ENCODE results near the gene SELENOO. TPM values are rescaled to one million over a fixed set of nuclear protein-coding genes. Genes with fewer than 3 reads are reported as not detected.
A peak's percentile ranks its signal among the peaks of the same experiment; 100 is the strongest.
"Not testable (repeated sequence)": the region's sequence is repeated elsewhere in the genome, so short reads cannot be mapped to it uniquely, and the experiment has no call there.

The SELENOO gene
- total and polyA plus RNA-seq, 9 donors, result 0.40 to 31.1 (median 23.0) TPM

DNA sequence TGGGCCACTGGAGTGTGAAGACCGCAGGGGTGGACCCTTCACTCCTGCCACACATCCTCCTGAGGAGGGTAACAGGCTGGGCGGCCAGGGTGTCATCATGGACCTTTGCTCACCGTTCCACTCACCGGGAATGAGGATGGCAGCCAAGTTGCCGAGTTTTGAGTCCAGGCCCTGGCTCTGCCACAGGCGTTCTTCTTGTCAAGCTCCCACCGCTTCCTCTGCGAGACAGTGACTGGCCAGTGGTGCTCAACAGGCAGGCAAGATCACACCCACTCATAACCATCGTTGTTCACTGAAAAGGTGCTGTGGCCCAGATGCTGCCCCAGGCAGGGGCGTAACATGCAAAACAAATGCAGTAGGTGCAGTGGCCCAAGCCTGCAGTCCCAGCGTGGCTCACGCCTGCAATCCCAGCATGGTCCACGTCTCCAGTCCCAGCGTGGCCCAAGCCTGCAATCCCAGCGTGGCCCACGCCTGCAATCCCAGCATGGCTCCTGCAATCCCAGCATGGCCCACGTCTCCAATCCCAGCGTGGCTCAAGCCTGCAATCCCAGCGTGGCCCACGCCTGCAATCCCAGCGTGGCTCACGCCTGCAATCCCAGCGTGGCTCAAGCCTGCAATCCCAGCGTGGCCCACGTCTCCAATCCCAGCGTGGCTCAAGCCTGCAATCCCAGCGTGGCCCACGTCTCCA, 35.2 kb upstream of the SELENOO start:
- H3K27me3 ChIP-seq, result no peaks in the 10 kb centered on the region
- no peak overlapping the region for H3K27ac ChIP-seq
- 91 to 93% (median 93%) methylated on average over 27 to 28 of the region's 28 CpGs for WGBS, 3 donors
- H3K36me3 ChIP-seq, result no peaks in the 10 kb centered on the region
- intact Hi-C loops (cut with DNase I), result no loop called here
- no peak overlapping the region for H3K4me3 ChIP-seq
- H3K9me3 ChIP-seq, result no peaks in the 10 kb centered on the region
- TF ChIP-seq POLR2A (IDR thresholded peaks at IDR 0.05) (no peak), EP300 (IDR thresholded peaks at IDR 0.05) (no peak)
- TF ChIP-seq, protein P1, sequence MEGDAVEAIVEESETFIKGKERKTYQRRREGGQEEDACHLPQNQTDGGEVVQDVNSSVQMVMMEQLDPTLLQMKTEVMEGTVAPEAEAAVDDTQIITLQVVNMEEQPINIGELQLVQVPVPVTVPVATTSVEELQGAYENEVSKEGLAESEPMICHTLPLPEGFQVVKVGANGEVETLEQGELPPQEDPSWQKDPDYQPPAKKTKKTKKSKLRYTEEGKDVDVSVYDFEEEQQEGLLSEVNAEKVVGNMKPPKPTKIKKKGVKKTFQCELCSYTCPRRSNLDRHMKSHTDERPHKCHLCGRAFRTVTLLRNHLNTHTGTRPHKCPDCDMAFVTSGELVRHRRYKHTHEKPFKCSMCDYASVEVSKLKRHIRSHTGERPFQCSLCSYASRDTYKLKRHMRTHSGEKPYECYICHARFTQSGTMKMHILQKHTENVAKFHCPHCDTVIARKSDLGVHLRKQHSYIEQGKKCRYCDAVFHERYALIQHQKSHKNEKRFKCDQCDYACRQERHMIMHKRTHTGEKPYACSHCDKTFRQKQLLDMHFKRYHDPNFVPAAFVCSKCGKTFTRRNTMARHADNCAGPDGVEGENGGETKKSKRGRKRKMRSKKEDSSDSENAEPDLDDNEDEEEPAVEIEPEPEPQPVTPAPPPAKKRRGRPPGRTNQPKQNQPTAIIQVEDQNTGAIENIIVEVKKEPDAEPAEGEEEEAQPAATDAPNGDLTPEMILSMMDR (IDR thresholded peaks at IDR 0.05), result no peak
- DNase-seq, result no peak
- H3K4me1 ChIP-seq (ENCODE audit: insufficient read depth), result peaks cover 2% of the 10 kb centered on the region

DNA sequence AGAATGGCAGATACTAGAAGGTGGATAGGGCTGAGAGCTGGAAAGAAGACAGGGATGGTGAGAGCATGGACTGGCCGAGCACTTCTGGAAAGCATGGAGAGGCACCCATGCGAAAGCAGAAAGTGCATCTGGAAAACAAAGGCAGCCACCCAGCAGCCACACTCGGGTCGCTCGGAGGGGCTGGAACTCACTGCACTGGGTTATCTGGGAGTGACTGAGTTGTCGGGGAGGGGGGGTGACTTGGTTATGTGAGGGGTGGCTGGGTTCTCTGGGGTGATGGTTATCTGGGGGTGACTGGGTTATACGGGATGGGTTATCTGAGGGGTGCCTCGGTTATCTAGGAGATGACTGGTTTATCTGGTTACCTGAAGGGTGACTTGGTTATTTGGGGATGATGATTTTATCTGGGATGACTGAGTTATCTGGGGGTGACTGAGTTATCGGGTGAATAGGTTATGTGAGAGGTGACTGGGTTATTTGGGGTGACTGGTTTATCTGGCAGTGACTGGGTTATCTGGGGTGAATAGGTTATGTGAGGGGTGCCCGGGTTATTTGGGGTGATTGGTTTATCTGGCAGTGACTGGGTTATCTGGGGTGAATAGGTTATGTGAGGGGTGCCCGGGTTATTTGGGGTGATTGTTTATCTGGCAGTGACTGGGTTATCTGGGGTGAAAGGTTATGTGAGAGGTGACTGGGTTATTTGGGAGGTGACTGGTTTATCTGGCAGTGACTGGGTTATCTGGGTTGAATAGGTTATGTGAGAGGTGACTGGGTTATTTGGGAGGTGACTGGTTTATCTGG, 32.9 kb upstream of the SELENOO start:
- no peaks in the 10 kb centered on the region for H3K36me3 ChIP-seq
- H3K27me3 ChIP-seq, result no peaks in the 10 kb centered on the region
- no peak overlapping the region for H3K27ac ChIP-seq
- DNase-seq, result peak in 1 of 5 donors; percentile 26
- H3K9me3 ChIP-seq, result no peaks in the 10 kb centered on the region
- intact Hi-C loops (cut with DNase I), result no loop called here
- 50 to 56% (median 56%) methylated on average over 11 of the region's 11 CpGs for WGBS, 3 donors
- no peak overlapping the region for H3K4me3 ChIP-seq
- TF ChIP-seq, protein P1 (IDR thresholded peaks at IDR 0.05), result no peak
- TF ChIP-seq EP300 (IDR thresholded peaks at IDR 0.05), result no peak
- no peak for TF ChIP-seq POLR2A (IDR thresholded peaks at IDR 0.05)
- peaks cover 5% of the 10 kb centered on the region for H3K4me1 ChIP-seq (ENCODE audit: insufficient read depth)

DNA sequence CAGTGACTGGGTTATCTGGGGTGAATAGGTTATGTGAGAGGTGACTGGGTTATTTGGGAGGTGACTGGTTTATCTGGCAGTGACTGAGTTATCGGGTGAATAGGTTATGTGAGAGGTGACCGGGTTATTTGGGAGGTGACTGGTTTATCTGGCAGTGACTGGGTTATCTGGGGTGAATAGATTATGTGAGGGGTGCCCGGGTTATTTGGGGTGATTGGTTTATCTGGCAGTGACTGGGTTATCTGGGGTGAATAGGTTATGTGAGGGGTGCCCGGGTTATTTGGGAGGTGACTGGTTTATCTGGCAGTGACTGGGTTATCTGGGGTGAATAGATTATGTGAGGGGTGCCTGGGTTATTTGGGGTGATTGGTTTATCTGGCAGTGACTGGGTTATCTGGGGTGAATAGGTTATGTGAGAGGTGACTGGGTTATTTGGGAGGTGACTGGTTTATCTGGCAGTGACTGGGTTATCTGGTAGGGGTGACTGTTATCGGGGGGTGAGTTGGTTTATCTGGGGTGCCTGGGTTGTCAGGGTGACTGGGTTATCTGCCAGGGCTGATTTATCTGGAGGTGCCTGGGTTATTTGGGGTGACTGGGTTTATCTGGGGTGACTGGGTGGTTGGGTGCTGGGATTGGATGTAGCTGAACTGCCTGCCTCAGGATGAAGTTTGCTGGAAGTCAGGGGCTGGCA, 32.2 kb upstream of the SELENOO start:
- intact Hi-C loops (cut with DNase I); H3K27me3 ChIP-seq; H3K4me3 ChIP-seq; DNase-seq; H3K27ac ChIP-seq; H3K4me1 ChIP-seq (ENCODE audit: insufficient read depth); H3K36me3 ChIP-seq; H3K9me3 ChIP-seq: not testable (repeated sequence)
- WGBS, 3 donors, result 61 to 78% (median 61%) methylated on average over 5 of the region's 5 CpGs

DNA sequence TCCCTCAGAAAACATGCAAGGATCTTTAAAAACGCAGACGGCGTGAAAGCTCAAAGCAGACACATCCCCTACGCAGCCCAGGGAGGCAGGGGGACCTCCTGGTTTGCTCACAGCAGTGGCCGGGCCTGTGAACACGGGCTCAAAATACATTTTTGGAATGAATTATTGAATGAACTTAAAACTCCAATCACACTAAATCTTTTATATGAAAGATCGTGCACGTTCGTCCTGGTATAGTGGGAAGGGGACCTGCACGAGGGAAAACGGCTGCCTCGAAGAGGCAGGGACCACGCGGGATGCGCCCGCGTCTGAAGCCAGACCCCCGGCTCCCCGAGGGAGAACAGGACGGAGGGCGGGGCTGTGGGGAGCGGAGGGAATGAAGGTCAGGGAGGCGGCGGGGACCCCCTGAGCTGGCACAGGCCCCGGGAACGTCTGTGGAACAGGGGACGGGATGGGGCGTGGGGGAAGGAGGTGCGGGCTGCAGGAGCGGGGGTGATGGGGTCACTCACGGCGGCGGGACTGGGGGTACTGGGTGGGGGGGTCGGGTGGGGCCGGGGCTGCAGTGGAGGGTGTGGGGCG, 31.5 kb upstream of the SELENOO start:
- no peaks in the 10 kb centered on the region for H3K27me3 ChIP-seq
- no peaks in the 10 kb centered on the region for H3K36me3 ChIP-seq
- H3K4me1 ChIP-seq (ENCODE audit: insufficient read depth), result peaks cover 5% of the 10 kb centered on the region
- peak in 3 of 5 donors; percentile 28 to 47 (median 42) for DNase-seq
- no peaks in the 10 kb centered on the region for H3K9me3 ChIP-seq
- intact Hi-C loops (cut with DNase I), result no loop called here
- H3K4me3 ChIP-seq, result peak overlapping the region; percentile 34
- TF ChIP-seq EP300 (IDR thresholded peaks at IDR 0.05) (no peak), POLR2A (IDR thresholded peaks at IDR 0.05) (no peak)
- TF ChIP-seq, protein P1 (IDR thresholded peaks at IDR 0.05), result no peak
- 4 to 5% (median 5%) methylated on average over 30 to 36 of the region's 36 CpGs for WGBS, 3 donors
- no peak overlapping the region for H3K27ac ChIP-seq

Measured in ovary (tissue), 9 donors.